ENCODE results near the gene SRGN.
"Not testable (repeated sequence)": the region's sequence is repeated elsewhere in the genome, so short reads cannot be mapped to it uniquely, and the experiment has no call there.

SRGN gene

DNA sequence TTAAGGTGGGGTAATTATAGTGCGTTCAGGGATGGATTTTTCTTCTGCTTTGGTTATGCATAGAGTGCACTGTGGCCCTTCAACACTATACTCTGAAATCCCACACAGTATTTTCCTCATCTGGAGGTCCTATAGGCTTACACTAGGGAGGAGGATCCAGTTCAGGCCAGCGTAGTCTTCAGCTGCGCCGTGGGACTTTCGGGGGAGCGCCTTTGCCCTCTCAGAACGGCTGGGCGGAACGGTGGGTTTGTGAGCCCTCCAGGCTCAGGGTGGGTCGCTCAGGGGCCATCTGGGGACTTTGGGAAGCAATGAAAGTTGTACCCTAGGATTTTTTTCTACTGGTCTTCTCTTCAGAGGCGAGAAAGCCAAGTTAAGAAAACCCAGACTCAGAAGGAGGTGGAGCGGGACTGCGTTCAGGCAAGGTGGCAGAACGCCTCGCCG lies 35.4 kb downstream of the SRGN start:
- DNase-seq (ENCODE audit: low spot score in 2 of 2) (no peak), ATAC-seq (ENCODE audit: low read depth) (peak; percentile 13)
- Mint-ChIP-seq H3K27me3 (no peaks in the 10 kb centered on the region), H3K27ac (peak overlapping the region; percentile 97), H3K36me3 (no peaks in the 10 kb centered on the region), H3K4me3 (peak overlapping the region; percentile 95), H3K4me1 (peaks cover 3% of the 10 kb centered on the region), H3K9me3 (no peaks in the 10 kb centered on the region)

DNA sequence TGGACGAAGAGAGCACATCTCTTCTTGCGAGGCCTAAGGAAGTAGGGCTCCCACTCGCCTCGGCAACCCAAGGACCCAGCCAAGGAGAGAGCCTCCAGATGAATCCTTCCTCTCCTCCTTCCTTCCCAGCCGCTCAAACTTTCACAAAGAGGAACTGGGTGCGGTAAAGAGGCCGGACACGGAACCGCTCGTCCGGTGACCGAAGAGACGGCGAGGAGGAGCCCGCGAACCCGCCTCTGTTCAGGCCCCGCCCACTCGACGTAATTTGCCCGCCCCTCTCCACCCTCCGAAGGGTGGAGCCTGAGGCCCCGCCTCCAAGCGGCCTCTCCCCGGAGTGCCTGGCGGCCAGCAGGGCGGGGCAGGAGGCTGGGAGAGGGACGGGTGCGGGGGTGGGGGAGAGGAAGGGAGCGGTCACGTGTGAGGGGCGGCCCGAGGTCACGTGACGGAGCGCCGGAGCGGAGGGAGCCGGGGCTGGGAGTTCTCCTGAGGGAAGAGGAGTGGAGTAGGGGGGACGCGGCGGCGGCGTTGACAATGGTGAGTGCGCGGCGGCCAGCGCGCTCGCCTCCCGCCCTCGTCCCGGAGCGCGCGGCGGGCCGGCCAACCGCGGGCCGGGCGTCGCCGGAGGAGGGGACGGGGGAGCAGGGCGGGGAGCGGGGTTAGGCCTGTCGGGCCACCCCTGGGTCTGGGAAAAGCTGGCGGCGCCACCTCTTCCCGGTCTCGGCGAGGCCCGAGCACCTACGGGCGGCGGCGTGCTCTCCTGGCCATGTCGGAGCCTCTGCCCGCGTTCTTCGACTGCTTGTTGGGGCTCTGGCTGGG lies 36.1 kb downstream of the SRGN start, which contains the start of gene VPS26A:
Gene VPS26A, plus strand, starts transcription at position 432 of the 816 bp plus-strand sequence. Its CDS starts 100 bp downstream, at position 532.
- Mint-ChIP-seq H3K27ac (peak within 1 kb of the TSS; percentile 97), H3K4me1 (peaks cover 3% of the 10 kb centered on the region), H3K27me3 (no peaks in the 10 kb centered on the region), H3K4me3 (peak within 1 kb of the TSS; percentile 95), H3K9me3 (no peaks in the 10 kb centered on the region), H3K36me3 (no peaks in the 10 kb centered on the region)
- DNase-seq (ENCODE audit: low spot score in 2 of 2) (peak; percentile 99), ATAC-seq (ENCODE audit: low read depth) (peak; percentile 87)

DNA sequence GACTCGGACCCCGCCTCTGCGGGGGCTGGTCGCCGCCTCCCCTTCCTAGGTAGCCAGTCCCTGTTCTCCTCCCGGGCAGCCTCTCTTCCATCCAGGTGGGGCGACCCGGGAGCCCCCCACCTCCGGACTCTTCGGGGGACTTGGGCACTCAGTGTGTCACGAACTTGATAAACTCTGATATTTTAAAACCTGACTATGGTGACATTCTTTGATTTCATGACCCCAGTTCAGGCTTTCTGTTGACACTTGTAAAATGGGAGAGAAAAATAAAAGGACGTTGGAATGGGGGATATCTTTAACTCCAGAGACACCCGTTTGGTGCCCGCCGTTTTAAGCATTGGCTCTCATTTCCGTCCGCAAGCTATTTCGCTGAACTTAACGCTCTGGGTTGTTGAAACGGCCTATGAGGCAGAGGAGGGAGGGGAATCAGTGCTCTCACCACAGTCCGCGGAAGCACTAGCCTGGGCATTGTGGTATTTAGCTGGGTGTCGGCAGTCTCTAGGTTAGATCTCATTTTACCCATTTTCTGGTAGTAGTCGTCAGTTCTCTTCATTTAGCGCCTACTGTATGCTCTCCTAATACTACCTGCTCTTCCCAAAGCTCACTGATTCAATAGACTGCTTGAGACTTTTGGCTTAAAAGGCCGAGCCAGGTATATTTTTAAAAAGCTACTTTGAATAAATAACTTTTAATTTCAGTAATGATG lies 36.8 kb downstream of the SRGN start:
- Mint-ChIP-seq H3K4me1 (peaks cover 6% of the 10 kb centered on the region), H3K36me3 (no peaks in the 10 kb centered on the region), H3K4me3 (peak overlapping the region; percentile 93), H3K9me3 (no peaks in the 10 kb centered on the region), H3K27me3 (no peaks in the 10 kb centered on the region), H3K27ac (peak overlapping the region; percentile 97)
- ATAC-seq (ENCODE audit: low read depth) (peak; percentile 8), DNase-seq (ENCODE audit: low spot score in 2 of 2) (peak; percentile 20 to 29)

DNA sequence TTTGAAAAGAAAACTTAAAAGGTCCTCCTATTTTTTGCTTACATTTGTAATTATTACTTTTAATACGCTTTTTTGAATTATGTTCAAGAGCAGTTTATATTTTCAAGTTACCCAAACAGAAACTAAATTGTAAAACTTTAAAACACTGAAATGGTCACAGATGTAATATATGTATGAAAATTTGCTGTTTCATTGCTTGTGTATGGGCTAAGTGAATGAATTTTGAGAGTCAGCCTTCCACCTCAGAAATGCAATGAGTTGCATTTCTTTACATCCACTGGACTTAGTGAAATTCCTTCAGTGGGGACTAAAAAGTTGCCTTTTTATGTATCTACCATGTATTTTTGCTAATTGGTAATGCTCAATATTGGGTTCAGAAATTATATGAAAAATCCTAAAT lies 37.7 kb downstream of the SRGN start:
- ATAC-seq (ENCODE audit: low read depth) (no peak), DNase-seq (ENCODE audit: low spot score in 2 of 2) (no peak)
- Mint-ChIP-seq H3K4me1 (peaks cover 10% of the 10 kb centered on the region), H3K27ac (no peak overlapping the region), H3K4me3 (no peak overlapping the region), H3K9me3 (no peaks in the 10 kb centered on the region), H3K27me3 (no peaks in the 10 kb centered on the region), H3K36me3 (no peaks in the 10 kb centered on the region)

DNA sequence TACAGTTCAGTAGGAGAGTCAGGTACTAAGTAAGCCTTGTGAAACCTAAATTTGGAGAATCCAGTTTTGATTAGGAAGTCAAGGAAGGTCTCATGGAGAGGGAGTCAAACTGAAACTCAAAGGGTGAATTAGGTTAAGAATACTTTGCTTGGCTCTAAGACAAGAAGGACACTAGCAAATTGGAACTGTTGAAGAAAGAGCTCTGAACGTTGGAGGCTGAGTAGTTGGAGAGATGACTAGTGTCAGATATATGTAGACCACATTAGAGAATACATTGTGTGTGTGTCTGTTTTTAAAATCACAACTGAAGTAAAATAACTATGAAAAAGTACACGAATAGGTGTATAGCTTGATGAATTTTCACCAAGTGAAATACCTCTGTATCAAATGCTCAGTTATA lies 42.3 kb downstream of the SRGN start:
- Mint-ChIP-seq H3K36me3 (peaks cover 4% of the 10 kb centered on the region), H3K27me3 (no peaks in the 10 kb centered on the region), H3K27ac (peak overlapping the region; percentile 66), H3K4me3 (no peak overlapping the region), H3K9me3 (no peaks in the 10 kb centered on the region), H3K4me1 (peaks cover 14% of the 10 kb centered on the region)
- ATAC-seq (ENCODE audit: low read depth) (no peak), DNase-seq (ENCODE audit: low spot score in 2 of 2) (no peak)

DNA sequence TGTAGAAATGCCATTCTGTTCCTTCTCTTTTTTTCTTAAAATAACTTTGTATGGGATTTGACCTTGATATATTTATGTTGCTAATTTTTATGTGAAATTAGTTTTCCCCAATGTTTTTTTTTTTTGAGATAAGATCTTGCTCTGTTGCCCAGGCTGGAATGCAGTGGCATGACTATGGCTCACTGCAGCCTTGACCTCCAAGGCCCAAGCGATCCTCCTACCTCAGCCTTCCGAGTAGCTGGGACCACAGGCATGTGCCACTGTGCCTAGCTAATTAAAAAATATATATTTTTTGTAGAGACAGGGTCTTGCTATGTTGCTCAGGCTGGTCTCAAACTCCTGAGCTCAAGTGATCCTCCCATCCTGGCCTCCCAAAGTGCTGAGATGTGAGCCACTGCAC lies 52.1 kb downstream of the SRGN start:
- Mint-ChIP-seq H3K27me3 (no peaks in the 10 kb centered on the region), H3K36me3 (peaks cover 12% of the 10 kb centered on the region), H3K4me1 (peaks cover 19% of the 10 kb centered on the region), H3K27ac (no peak overlapping the region), H3K4me3 (no peak overlapping the region), H3K9me3 (no peaks in the 10 kb centered on the region)
- ATAC-seq (ENCODE audit: low read depth) (no peak), DNase-seq (ENCODE audit: low spot score in 2 of 2) (no peak)

DNA sequence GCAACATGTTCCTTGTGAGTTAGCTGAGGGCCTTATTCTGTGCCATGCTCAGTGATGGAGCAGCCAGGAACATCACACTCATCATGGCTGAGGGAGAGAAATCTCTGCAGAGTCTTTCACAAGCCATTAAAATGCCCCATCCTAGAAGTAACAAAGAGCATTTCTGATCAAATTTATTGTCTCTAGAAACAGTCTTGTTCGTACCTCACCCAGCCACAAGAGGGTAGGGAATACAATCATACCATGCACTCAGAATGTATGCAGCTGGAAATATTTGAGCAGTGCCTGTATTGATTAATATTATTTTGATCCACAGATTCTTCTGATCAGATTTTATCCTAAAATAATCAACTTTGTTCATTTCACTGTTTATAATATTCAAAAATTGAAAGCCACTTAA lies 53.4 kb downstream of the SRGN start:
- no peak overlapping the region for H3K4me3 Mint-ChIP-seq

DNA sequence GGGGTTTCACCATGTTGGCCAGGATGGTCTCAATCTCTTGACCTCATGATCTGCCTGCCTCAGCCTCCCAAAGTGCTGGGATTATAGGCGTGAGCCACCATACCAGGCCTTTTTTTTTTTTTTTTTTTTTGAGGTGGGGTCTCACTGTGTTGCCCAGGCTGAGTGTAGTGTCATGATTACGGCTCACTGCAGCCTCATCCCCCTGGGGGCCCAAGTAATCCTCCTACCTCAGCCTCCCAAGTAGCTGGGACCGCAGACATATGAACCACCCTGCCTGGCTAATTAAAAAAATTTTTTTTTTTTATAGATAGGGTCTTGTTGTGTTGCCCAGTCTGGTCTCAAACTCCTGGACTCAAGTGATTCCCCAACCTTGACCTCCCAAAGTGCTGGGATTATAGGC lies 54.2 kb downstream of the SRGN start:
- ATAC-seq (ENCODE audit: low read depth); H3K4me3 Mint-ChIP-seq; H3K27ac Mint-ChIP-seq; DNase-seq (ENCODE audit: low spot score in 2 of 2); H3K27me3 Mint-ChIP-seq; H3K9me3 Mint-ChIP-seq: not testable (repeated sequence)
- peaks cover 25% of the 10 kb centered on the region for H3K4me1 Mint-ChIP-seq
- H3K36me3 Mint-ChIP-seq, result peaks cover 13% of the 10 kb centered on the region

More for the DNA sequence above, 53.4 kb downstream of the SRGN start:
- peaks cover 10% of the 10 kb centered on the region for H3K36me3 Mint-ChIP-seq
- ATAC-seq (ENCODE audit: low read depth), result no peak
- H3K9me3 Mint-ChIP-seq, result no peaks in the 10 kb centered on the region
- no peak for DNase-seq (ENCODE audit: low spot score in 2 of 2)
- no peaks in the 10 kb centered on the region for H3K27me3 Mint-ChIP-seq
- H3K4me1 Mint-ChIP-seq, result peaks cover 22% of the 10 kb centered on the region
- H3K27ac Mint-ChIP-seq, result no peak overlapping the region

DNA sequence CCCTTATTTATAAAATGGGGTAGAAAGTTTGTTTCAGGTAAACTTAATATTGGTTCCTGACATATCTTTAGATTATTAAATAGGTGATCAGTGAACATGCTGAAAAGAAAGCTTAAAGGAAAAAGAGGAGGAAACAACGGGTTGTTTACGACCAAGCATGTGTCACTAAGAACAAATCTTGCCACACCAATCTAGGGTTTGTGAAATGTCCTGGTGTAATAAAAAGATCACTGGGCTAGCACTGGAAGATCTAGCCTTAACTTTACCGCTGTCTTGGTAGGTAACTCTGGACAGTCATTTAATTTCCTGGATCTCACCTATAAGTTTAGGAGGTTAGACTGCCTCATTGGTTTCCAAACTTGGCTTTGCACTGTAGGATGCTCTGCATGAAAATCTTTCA lies 55.1 kb downstream of the SRGN start:
- Mint-ChIP-seq H3K4me1 (peaks cover 23% of the 10 kb centered on the region), H3K9me3 (no peaks in the 10 kb centered on the region), H3K36me3 (peaks cover 10% of the 10 kb centered on the region), H3K27me3 (no peaks in the 10 kb centered on the region), H3K4me3 (no peak overlapping the region), H3K27ac (no peak overlapping the region)
- ATAC-seq (ENCODE audit: low read depth) (no peak), DNase-seq (ENCODE audit: low spot score in 2 of 2) (no peak)

DNA sequence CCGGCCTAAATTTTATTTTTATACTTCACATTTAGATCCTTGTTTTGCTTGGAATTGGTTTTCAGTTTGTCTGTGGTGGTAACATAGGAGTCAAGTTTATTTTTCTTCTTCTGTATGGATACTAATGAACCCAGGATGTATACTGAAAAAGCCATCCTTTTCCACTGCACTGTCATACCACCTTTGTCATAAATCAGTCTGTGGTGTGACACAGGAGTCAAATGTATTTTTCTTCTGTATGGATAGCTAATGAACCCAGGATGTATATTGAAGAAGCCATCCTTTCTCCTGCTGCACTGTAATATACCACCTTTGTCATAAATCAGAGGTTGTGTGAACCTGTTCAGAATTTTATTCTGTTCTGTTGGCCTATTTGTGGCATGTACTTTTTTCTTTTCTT lies 57.4 kb downstream of the SRGN start:
- no peak overlapping the region for H3K27ac Mint-ChIP-seq
- no peaks in the 10 kb centered on the region for H3K27me3 Mint-ChIP-seq
- DNase-seq (ENCODE audit: low spot score in 2 of 2) (no peak), ATAC-seq (ENCODE audit: low read depth) (no peak)
- H3K4me3 Mint-ChIP-seq, result no peak overlapping the region
- peaks cover 17% of the 10 kb centered on the region for H3K4me1 Mint-ChIP-seq
- peaks cover 10% of the 10 kb centered on the region for H3K36me3 Mint-ChIP-seq
- H3K9me3 Mint-ChIP-seq, result no peaks in the 10 kb centered on the region

DNA sequence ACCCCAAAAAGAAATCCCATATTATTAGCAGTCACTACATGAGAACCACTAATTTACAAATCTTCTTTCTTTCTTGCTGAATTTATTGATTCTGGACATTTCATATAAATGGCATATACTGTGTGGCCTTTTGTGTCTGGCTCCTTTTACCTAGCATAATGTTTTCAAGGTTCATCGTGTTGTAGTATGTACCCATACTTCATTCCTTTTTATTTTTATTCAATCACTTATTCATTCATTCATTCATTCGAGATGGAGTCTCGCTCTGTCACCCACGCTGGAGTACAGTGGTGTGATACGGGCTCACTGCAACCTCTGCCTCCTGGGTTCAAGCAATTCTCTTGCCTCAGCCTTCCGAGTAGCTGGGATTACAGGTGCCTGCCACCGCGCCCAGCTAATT lies 58.0 kb downstream of the SRGN start:
- Mint-ChIP-seq H3K4me3 (no peak overlapping the region), H3K36me3 (peaks cover 10% of the 10 kb centered on the region)
- no peak for DNase-seq (ENCODE audit: low spot score in 2 of 2)

DNA sequence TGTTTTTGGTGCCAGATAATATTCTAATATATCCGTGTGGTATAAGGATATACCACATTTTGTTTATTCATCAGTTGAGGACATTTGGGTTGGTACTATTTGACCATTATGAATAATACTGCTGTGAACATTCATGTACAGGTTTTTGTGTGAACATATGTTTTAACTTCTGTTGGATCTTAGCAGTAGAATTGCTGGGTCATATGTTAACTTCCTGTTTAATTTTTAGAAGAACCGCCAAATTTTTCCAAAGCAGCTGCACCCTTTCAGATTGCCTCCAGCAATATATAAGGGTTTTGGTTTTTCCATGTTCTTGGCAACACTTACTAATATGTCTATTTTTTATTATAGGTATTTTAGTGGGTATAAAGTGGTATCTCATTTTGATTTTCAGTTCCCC lies 58.9 kb downstream of the SRGN start:
- Mint-ChIP-seq H3K27me3 (no peaks in the 10 kb centered on the region), H3K4me3 (no peak overlapping the region), H3K9me3 (no peaks in the 10 kb centered on the region), H3K4me1 (peaks cover 14% of the 10 kb centered on the region), H3K27ac (no peak overlapping the region), H3K36me3 (peaks cover 10% of the 10 kb centered on the region)
- no peak for DNase-seq (ENCODE audit: low spot score in 2 of 2)
- no peak for ATAC-seq (ENCODE audit: low read depth)

More for the DNA sequence above, 58.0 kb downstream of the SRGN start:
- Mint-ChIP-seq H3K27me3 (no peaks in the 10 kb centered on the region), H3K27ac (no peak overlapping the region), H3K9me3 (no peaks in the 10 kb centered on the region), H3K4me1 (peaks cover 15% of the 10 kb centered on the region)
- no peak for ATAC-seq (ENCODE audit: low read depth)

DNA sequence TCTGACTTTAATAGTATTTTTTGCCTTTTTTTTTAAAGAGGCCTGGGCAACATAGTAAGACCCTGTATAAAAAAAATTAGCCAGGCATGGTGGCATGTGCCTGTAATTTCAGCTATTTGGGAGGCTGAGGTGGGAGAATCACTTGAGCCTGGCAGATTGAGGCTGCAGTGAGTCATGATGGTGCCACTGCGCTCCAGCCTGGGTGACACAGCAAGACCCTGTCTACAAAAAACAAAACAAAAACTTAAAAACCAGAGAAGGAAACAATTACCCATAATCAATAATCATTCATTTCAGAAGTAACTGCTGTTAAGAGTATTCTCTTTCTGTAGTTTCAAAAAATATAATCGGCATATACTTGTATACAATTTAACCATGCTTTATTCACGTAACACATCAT lies 64.1 kb downstream of the SRGN start:
- no peak for DNase-seq (ENCODE audit: low spot score in 2 of 2)

DNA sequence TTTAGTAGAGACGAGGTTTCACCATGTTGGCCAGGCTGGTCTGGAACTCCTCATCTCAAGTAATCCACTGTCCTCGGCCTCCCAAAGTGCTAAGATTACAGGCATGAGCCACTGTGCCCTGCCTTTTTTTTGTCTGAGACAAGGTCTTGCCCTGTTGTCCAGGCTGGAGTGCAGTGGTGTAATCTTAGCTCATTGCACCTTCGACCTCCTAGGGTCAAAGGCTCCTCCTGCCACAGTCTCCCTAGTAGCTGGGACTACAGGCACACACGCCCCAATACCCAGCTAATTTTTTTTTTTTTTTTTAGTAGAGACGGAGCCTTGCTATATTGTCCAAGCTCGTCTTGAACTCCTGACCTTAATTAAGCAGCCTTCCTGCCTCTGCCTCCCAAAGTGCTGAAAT lies 65.3 kb downstream of the SRGN start:
- Mint-ChIP-seq H3K27ac (no peak overlapping the region), H3K4me3 (no peak overlapping the region), H3K4me1 (no peaks in the 10 kb centered on the region), H3K36me3 (peaks cover 3% of the 10 kb centered on the region), H3K9me3 (no peaks in the 10 kb centered on the region), H3K27me3 (no peaks in the 10 kb centered on the region)
- ATAC-seq (ENCODE audit: low read depth) (no peak), DNase-seq (ENCODE audit: low spot score in 2 of 2) (no peak)

More for the DNA sequence above, 64.1 kb downstream of the SRGN start:
- no peak overlapping the region for H3K27ac Mint-ChIP-seq
- H3K4me1 Mint-ChIP-seq, result no peaks in the 10 kb centered on the region
- H3K36me3 Mint-ChIP-seq, result peaks cover 2% of the 10 kb centered on the region
- H3K9me3 Mint-ChIP-seq, result no peaks in the 10 kb centered on the region
- no peak overlapping the region for H3K4me3 Mint-ChIP-seq
- no peak for ATAC-seq (ENCODE audit: low read depth)
- H3K27me3 Mint-ChIP-seq, result no peaks in the 10 kb centered on the region

Measured in memory B cell (primary cell).